Thyroid gland (tissue), 4 donors: ENCODE data around the gene PDS5B. TPM values are rescaled to one million over a fixed set of nuclear protein-coding genes. Genes with fewer than 3 reads are reported as not detected.

Experiments
- DNase-seq, 2 donors: peaks; one replicate each; pipeline ENCODE4 v3.0.0-alpha.2; 2019
- H3K27ac ChIP-seq, 3 donors: fragments of 200-600 bp; sonication (generic); 1 replicate in 2 of 3; 2 replicates in 1 of 3; pipeline ENCODE4 v1.5.1; 2016 to 2019; ENCODE audit warnings: mild to moderate bottlenecking in 1 of 3, moderate library complexity in 1 of 3
- H3K27me3 ChIP-seq: fragments of 200-600 bp; sonication (generic); one replicate; pipeline ENCODE4 v1.5.1; 2019
- H3K36me3 ChIP-seq, 2 donors: fragments of 200-600 bp; sonication (generic); one replicate each; pipeline ENCODE4 v1.5.1; 2016 to 2019
- H3K4me1 ChIP-seq, 2 donors: fragments of 200-600 bp; sonication (generic); one replicate each; pipeline ENCODE4 v1.5.1; 2017 to 2019
- H3K4me3 ChIP-seq, 3 donors: fragments of 200-600 bp; sonication (generic); replicated peaks in 1 of 3; 1 replicate in 2 of 3; 2 replicates in 1 of 3; pipeline ENCODE4 v1.5.1; 2016; ENCODE audit warnings: mild to moderate bottlenecking in 1 of 3
- H3K9me3 ChIP-seq: fragments of 200-600 bp; sonication (generic); one replicate; pipeline ENCODE4 v1.5.1; 2017
- POLR2A ChIP-seq, 2 donors: fragments of 450-650 bp; IDR thresholded peaks; one replicate each; pipeline ENCODE4 v1.6.1; 2017; ENCODE audit warnings: antibody characterized with exemption in 2 of 2, mild to moderate bottlenecking in 2 of 2, moderate library complexity in 1 of 2
- WGBS, 2 donors: methylation state at CpG; one replicate each; pipeline ENCODE4 v1.1.5; 2017; 5-methylcytosine and 5-hydroxymethylcytosine counted together
- intact Hi-C: fragments of 100-400 bp; cut with DNase I; formaldehyde crosslinking; loops from one replicate; pipeline ENCODE4 v1.15.1; 2023
- total RNA-seq, 4 donors: library from RNA; depleted of rRNA; stranded (reverse); fragments of >200 nt; gene quantifications; one replicate each; pipeline ENCODE4 v1.2.3, GENCODE V29; 2016
- TF ChIP-seq, protein P1 (sequence below), 6 experiments: fragments of 200-600 bp in 3 of 6; fragments of 450-650 bp in 3 of 6; sonication (generic) in 3 of 6; IDR thresholded peaks; one replicate each; pipeline ENCODE4 v1.5.1; 2016 to 2019; ENCODE audit warnings: antibody characterized with exemption in 6 of 6, mild to moderate bottlenecking in 2 of 6, inconsistent platforms in 1 of 6, moderate library complexity in 1 of 6

Gene PDS5B
- total RNA-seq, 4 donors from 2014 or later: 47.9 to 55.1 (median 49.3) TPM

DNA sequence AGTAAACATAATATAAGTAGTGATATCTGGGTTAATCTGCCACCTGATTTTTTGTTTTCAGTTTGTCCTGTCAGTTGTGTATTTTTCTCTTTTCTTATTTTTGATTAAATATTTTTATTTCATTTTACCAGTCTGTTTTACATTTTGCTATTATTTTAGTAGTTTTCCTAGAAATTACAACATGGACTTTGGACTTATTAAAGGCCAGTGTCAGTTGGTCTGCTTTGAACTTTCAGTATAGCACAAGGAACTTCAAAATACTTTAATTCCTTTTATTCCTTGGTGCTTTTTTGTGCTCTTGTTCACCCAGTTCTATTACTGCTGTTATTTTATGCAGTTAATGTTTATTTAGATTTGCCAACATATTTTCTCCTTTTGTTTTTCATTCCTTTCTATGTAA, 149.6 kb downstream of the PDS5B start:
- TF ChIP-seq, protein P1, sequence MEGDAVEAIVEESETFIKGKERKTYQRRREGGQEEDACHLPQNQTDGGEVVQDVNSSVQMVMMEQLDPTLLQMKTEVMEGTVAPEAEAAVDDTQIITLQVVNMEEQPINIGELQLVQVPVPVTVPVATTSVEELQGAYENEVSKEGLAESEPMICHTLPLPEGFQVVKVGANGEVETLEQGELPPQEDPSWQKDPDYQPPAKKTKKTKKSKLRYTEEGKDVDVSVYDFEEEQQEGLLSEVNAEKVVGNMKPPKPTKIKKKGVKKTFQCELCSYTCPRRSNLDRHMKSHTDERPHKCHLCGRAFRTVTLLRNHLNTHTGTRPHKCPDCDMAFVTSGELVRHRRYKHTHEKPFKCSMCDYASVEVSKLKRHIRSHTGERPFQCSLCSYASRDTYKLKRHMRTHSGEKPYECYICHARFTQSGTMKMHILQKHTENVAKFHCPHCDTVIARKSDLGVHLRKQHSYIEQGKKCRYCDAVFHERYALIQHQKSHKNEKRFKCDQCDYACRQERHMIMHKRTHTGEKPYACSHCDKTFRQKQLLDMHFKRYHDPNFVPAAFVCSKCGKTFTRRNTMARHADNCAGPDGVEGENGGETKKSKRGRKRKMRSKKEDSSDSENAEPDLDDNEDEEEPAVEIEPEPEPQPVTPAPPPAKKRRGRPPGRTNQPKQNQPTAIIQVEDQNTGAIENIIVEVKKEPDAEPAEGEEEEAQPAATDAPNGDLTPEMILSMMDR (IDR thresholded peaks at IDR 0.05): no peak
- no peak for TF ChIP-seq POLR2A (IDR thresholded peaks at IDR 0.05)
- intact Hi-C loops: no loop called here
- Histone ChIP-seq H3K27ac (peak overlapping the region in 2 of 3 donors; percentile 71 to 85), H3K27me3 (no peaks in the 10 kb centered on the region), H3K4me1 (peaks cover 14 to 25% of the 10 kb centered on the region in 2 donors), H3K36me3 (no peaks in the 10 kb centered on the region), H3K4me3 (no peak overlapping the region), H3K9me3 (no peaks in the 10 kb centered on the region)
- DNase-seq: no peak

DNA sequence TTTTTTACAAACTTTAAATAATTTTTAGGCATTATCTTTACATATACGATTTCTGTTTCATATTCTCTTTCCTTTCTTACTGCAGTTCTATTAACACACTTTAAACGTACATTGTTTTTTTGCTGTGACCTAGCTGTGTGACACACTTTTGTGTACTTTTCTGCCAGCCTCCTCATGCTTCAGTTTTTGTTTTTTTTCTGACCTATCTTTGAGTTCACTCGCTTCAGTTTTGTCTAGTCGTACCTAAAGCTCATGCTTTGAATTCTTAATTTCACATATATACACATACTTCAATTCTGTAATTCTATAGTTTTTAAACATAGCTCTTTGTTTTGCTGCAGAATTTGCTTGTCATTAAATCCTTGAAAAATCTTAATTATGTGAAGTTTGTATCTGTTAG, 150.4 kb downstream of the PDS5B start:
- no peaks in the 10 kb centered on the region for H3K36me3 ChIP-seq
- H3K27me3 ChIP-seq: no peaks in the 10 kb centered on the region
- no peak for TF ChIP-seq POLR2A (IDR thresholded peaks at IDR 0.05)
- TF ChIP-seq, protein P1 (IDR thresholded peaks at IDR 0.05): no peak
- peaks cover 7 to 17% of the 10 kb centered on the region in 2 donors for H3K4me1 ChIP-seq
- WGBS, 2 donors: 14 to 28% methylated on average over 4 of the region's 4 CpGs
- peak overlapping the region in 1 of 3 donors; percentile 18 for H3K4me3 ChIP-seq
- intact Hi-C loops: no loop called here
- no peak for DNase-seq
- no peaks in the 10 kb centered on the region for H3K9me3 ChIP-seq
- H3K27ac ChIP-seq: peak overlapping the region; percentile 40 to 85 (median 71)

DNA sequence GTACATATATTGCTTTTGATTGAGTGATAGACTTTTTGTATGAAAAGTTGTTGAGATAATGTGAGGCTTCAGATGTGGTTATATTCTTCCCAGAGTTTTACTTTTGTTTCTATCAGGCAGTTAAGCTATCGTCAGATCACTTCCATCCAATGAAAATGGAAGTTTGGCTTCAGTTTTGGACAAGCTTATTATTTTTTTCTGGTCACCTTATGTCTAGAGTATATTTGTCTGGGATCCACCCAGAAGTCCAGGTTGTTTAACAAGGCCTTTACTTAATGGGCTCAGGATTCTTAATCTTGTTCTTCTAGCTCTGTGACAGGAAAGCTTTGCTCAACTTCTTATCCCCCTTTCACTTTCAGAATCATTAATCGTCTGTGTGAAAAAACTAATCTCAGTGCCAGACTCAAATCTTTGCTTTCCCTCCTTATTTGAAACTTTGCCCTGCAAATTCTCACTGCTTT, 150.9 kb downstream of the PDS5B start:
- TF ChIP-seq, protein P1 (IDR thresholded peaks at IDR 0.05): no peak
- no peak for TF ChIP-seq POLR2A (IDR thresholded peaks at IDR 0.05)
- Histone ChIP-seq H3K36me3 (no peaks in the 10 kb centered on the region), H3K27me3 (no peaks in the 10 kb centered on the region), H3K4me3 (peak overlapping the region in 2 of 3 donors; percentile 4 to 18), H3K4me1 (peaks cover 7 to 12% of the 10 kb centered on the region in 2 donors), H3K27ac (peak overlapping the region; percentile 40 to 85 (median 71)), H3K9me3 (no peaks in the 10 kb centered on the region)
- DNase-seq: no peak
- intact Hi-C loops: no loop called here
- WGBS, 2 donors: 21 to 32% methylated on average over 2 of the region's 2 CpGs

DNA sequence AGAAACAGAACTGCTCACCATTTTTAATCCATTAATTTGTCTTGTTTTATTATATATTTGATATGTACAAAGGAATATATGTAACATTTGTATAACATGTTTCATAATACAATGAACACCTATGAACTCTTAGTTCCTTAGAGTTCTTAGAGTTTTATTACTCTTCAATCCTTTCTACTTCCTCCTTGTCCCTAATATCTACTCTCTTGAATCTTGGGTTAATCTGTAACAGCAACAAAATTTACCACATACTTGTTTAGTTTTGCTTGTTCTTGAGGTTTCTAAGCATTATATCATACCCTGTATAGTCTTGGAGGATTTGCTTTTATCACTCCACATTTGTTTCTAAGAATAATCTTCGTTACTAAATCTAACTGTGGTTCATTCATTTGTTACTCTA, 151.4 kb downstream of the PDS5B start:
- Histone ChIP-seq H3K4me3 (peak overlapping the region in 1 of 3 donors; percentile 18), H3K27me3 (no peaks in the 10 kb centered on the region), H3K9me3 (no peaks in the 10 kb centered on the region), H3K36me3 (no peaks in the 10 kb centered on the region), H3K4me1 (peaks cover 7 to 12% of the 10 kb centered on the region in 2 donors), H3K27ac (peak overlapping the region; percentile 40 to 85 (median 71))
- WGBS, 2 donors: 87 to 90% methylated on average over 1 of the region's 1 CpG
- TF ChIP-seq POLR2A (IDR thresholded peaks at IDR 0.05): no peak
- intact Hi-C loops: no loop called here
- DNase-seq: no peak

DNA sequence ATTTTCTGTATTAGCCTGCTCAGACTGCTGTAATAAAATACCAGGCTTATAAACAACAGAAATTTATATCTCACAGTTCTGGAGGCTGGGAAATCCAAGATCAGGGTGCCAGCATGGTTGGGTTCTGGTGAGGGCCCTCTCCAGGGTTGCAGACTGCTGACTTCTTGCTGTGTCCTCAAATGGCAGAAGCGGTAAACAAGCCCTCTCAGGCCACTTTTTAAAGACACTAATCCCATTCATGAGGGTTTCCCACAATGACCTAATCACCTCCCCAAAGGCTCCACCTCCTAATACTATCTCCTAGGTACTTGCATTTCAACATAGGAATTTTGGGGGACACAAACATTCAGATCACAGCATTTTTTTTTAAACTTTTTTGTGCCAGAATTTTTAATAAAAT, 159.3 kb downstream of the PDS5B start:
- H3K4me3 ChIP-seq: no peak overlapping the region
- H3K27me3 ChIP-seq: no peaks in the 10 kb centered on the region
- no peak overlapping the region for H3K27ac ChIP-seq
- DNase-seq: no peak
- no peaks in the 10 kb centered on the region for H3K9me3 ChIP-seq
- H3K36me3 ChIP-seq: peaks cover 0 to 4% of the 10 kb centered on the region in 2 donors
- H3K4me1 ChIP-seq: no peaks in the 10 kb centered on the region
- intact Hi-C loops: no loop called here
- no peak for TF ChIP-seq POLR2A (IDR thresholded peaks at IDR 0.05)
- TF ChIP-seq, protein P1 (IDR thresholded peaks at IDR 0.05): no peak
- 96 to 100% methylated on average over 1 of the region's 1 CpG for WGBS, 2 donors
